ENCODE measurements around the gene BLOC1S6. TPM values are rescaled to one million over a fixed set of nuclear protein-coding genes. Genes with fewer than 3 reads are reported as not detected.

The BLOC1S6 gene
- polyA plus RNA-seq, 3 donors, result 34.7 to 48.2 (median 43.2) TPM

Other genes with a start within 250 kb of the BLOC1S6 start
- gene GATM, start 208.8 kb upstream of the BLOC1S6 start, polyA plus RNA-seq (ENCODE audit: insufficient read length in 3 of 3), result 100 to 1,000 TPM; 214 to 245 (median 232) TPM
- gene SLC30A4, start 64.6 kb upstream of the BLOC1S6 start, polyA plus RNA-seq (ENCODE audit: insufficient read length in 3 of 3), result 1 to 10 TPM; 6.7 to 9.2 (median 8.4) TPM
- gene SQOR, start 47.6 kb downstream of the BLOC1S6 start, polyA plus RNA-seq (ENCODE audit: insufficient read length in 3 of 3), result 10 to 100 TPM; 22.6 to 25.4 (median 23.9) TPM

Measured in renal pelvis (tissue), 3 donors.